ENCODE data around the gene SERPINB3.
"Not testable (repeated sequence)": the region's sequence is repeated elsewhere in the genome, so short reads cannot be mapped to it uniquely, and the experiment has no call there.

Gene SERPINB3

GRCh38 chr18:63644694-63645093, 17.0 kb downstream of the SERPINB3 start:
- not testable (repeated sequence) for DNase-seq

- not testable (repeated sequence) for DNase-seq
These were observed 17.6 kb downstream of the SERPINB3 start, which contains the start of gene SERPINB4 for GRCh38 chr18:63644142-63644541. TSS of gene SERPINB4 (minus strand) at chr18:63644256. CDS start at chr18:63643577, 679 bp downstream.

DNA sequence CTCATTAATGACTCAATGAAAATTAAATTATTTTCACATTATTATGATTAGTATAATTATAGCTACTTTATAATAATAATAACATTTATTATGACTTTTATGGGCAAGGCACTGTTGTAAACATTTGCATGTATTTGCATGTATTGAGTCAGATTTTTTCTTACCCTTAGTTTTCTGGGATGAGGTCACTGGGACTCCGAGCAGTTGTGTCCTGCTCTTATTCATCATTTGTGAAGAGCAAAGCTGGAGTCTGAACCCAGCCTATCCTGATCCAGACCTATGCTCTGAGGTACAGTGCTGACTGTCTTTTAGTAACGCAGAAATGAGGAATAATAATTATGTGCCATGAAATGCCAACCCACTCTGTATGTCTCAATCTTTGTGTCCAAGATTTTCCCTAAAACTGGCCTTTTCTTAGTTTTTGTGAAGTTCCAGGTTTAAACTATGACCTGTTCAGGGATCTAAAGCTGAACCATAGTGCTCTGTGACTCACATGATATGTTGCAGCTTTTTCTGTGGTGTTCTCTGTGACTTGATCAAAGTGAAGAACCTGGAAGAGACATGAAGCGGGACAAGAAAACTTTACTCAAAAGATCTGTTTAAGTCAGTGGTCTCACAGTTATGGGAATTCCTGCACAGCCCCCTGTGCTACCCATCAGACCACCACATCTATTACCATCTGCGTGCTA, 18.9 kb downstream of the SERPINB3 start:
- not testable (repeated sequence) for DNase-seq

- not testable (repeated sequence) for DNase-seq
These were observed 20.5 kb downstream of the SERPINB3 start for GRCh38 chr18:63641157-63641680.

- DNase-seq = no peak
These were observed 24.0 kb downstream of the SERPINB3 start for GRCh38 chr18:63637703-63638102.

- DNase-seq = no peak
These were observed 33.9 kb downstream of the SERPINB3 start for GRCh38 chr18:63627819-63628218.

DNA sequence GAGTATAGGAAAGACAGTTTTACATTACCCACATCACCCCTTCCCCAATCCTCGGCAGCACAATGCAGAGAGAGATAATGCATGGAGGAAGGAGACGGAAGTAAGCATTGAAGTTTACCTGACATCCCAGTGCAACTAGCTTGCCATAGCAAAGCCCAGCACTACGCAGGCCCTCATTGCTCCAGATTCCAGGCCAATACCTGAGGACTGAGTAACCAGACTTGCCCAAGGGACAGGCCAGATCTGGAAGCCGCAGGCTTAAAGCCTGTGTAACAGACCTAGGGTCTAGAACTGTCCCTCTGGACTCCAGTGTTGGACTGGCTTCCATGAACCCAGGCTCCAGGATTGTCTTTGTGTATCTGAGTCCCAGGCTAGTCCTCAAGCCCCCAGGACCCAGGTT, 35.3 kb downstream of the SERPINB3 start:
- DNase-seq = no peak

- DNase-seq = no peak
These were observed 36.8 kb downstream of the SERPINB3 start for GRCh38 chr18:63624863-63625262.

DNA sequence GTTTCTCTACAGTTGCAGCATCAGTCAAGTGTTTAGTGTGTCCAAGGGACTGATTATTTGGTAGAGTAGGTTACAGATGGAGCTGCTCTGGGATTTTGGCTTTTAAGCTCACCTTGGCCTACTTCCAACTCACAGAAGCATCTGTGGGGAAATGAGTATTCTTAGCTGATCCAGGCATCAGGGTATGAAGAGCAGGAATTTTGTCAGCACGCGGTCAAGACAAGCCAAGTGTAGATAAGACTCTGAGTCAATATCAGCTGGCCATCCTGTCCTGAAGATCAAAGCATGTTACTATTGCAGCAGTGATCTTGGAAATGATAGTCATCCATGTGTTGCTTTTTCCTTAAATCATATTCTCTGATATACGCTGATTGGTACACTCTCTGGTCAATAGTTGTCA, 42.0 kb downstream of the SERPINB3 start:
- DNase-seq = no peak

GRCh38 chr18:63617915-63618234, 43.8 kb downstream of the SERPINB3 start:
- DNase-seq = no peak

- DNase-seq = no peak
These were observed 44.4 kb downstream of the SERPINB3 start for GRCh38 chr18:63617049-63617914.

DNA sequence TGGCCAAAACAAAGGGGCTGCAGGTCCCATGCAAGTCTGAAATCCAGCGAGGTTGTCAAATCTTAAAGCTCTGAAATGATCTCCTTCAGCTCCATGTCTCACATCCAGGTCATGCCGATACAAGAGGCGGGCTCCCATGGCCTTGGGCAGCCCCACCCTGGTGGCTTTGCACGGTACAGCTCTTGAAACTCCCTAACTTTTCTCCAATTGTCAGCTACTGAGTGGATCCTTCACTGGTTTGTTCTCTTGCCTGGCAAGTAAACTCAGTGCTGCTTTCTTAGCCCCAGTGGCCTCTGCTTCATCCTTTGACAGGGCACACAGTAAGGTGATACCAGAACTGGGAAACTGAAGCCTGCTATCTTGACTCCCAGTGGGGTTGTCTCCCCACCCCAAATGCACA, 48.3 kb downstream of the SERPINB3 start:
- no peak for DNase-seq

- DNase-seq = no peak
These were observed 55.2 kb downstream of the SERPINB3 start for GRCh38 chr18:63606526-63606925.
